B cell (primary cell): Measurements from ENCODE around the gene EPS8L3. TPM values are rescaled to one million over a fixed set of nuclear protein-coding genes. Genes with fewer than 3 reads are reported as not detected.

Source experiments
- ATAC-seq: fragments of 200-7000 bp; cut with Tn5 transposase; one replicate; pipeline ENCODE4 v1.10.0; 2021; ENCODE audit warnings: low read depth, mild to moderate bottlenecking, moderate number of reproducible peaks, moderate library complexity
- CTCF ChIA-PET: fragments of 350-600 bp; sonication (Branson Sonifier 250); formaldehyde crosslinking; loops from one replicate; lab custom pipeline; 2021; ENCODE audit warnings: antibody characterized with exemption, inconsistent platforms; lab: Charles Lee
- POLR2A ChIA-PET: fragments of 350-600 bp; sonication (Branson Sonifier 250); formaldehyde crosslinking; loops from one replicate; lab custom pipeline; 2021; ENCODE audit warnings: antibody characterized with exemption; lab: Charles Lee
- DNase-seq: peaks from one replicate; pipeline ENCODE4 v3.0.0; 2013
- H2AFZ ChIP-seq: 2 replicates; pipeline ENCODE4 v1.6.1; 2012; ENCODE audit warnings: mild to moderate bottlenecking, low read depth, low read length; ENCODE audit not compliant: insufficient read depth, poor library complexity, severe bottlenecking
- H3K27ac ChIP-seq, 2 donors: 1 replicate in 1 of 2; 2 replicates in 1 of 2; pipeline ENCODE4 v1.5.1; 2012 to 2013; ENCODE audit warnings: low read length in 2 of 2, mild to moderate bottlenecking in 2 of 2, moderate library complexity in 1 of 2
- H3K27me3 ChIP-seq, 4 experiments: fragments of 200-600 bp in 1 of 4; sonication (generic) in 1 of 4; replicated peaks in 1 of 4; 1 replicate in 2 of 4; 2 replicates in 2 of 4; pipeline versions ENCODE4 v1.6.1 to v1.7.0; 2013 to 2016; ENCODE audit warnings: low read length in 3 of 4, mild to moderate bottlenecking in 2 of 4, mixed read lengths in 1 of 4, moderate library complexity in 1 of 4; ENCODE audit not compliant: insufficient read depth in 4 of 4, control insufficient read depth in 3 of 4; ENCODE audit errors: control extremely low read depth in 1 of 4
- H3K36me3 ChIP-seq, 2 experiments: replicated peaks in 1 of 2; 1 replicate in 1 of 2; 2 replicates in 1 of 2; pipeline versions ENCODE4 v1.6.1 to v1.7.1; 2013; ENCODE audit warnings: low read length in 1 of 2; ENCODE audit not compliant: insufficient read depth in 2 of 2, control insufficient read depth in 1 of 2; ENCODE audit errors: control extremely low read depth in 1 of 2, extremely low read depth in 1 of 2
- H3K4me1 ChIP-seq, 2 donors: fragments of 200-600 bp in 1 of 2; sonication (generic) in 1 of 2; 1 replicate in 1 of 2; 2 replicates in 1 of 2; pipeline versions ENCODE4 v1.5.1 to v1.6.1; 2013 to 2017; ENCODE audit warnings: low read length in 2 of 2; ENCODE audit not compliant: control insufficient read depth in 2 of 2, insufficient read depth in 2 of 2
- H3K4me2 ChIP-seq: replicated peaks from 2 replicates; pipeline ENCODE3; 2012; ENCODE audit warnings: mild to moderate bottlenecking, low read depth, low read length; ENCODE audit not compliant: poor library complexity, severe bottlenecking
- H3K4me3 ChIP-seq, 5 experiments: fragments of 200-600 bp in 1 of 5; sonication (generic) in 1 of 5; 1 replicate in 3 of 5; 2 replicates in 2 of 5; pipeline versions ENCODE4 v1.5.1 to v1.7.0; 2011 to 2016; ENCODE audit warnings: low read length in 4 of 5, mild to moderate bottlenecking in 4 of 5, low read depth in 2 of 5, control low read depth in 1 of 5, moderate library complexity in 1 of 5; ENCODE audit not compliant: insufficient read depth in 1 of 5; ENCODE audit errors: control extremely low read depth in 1 of 5, extremely low read depth in 1 of 5
- H3K79me2 ChIP-seq: fragments of 200-600 bp; sonication (generic); one replicate; pipeline ENCODE4 v1.6.0; 2016; ENCODE audit warnings: low read length; ENCODE audit not compliant: control insufficient read depth, insufficient read depth
- H3K9ac ChIP-seq: fragments of 200-600 bp; sonication (generic); 2 replicates; pipeline ENCODE4 v1.6.1; 2017; ENCODE audit warnings: mild to moderate bottlenecking, low read length, moderate library complexity
- H3K9me3 ChIP-seq, 3 donors: one replicate each; pipeline versions ENCODE4 v1.6.1 to v1.7.1; 2013; ENCODE audit warnings: low read length in 2 of 3; ENCODE audit not compliant: control insufficient read depth in 2 of 3, insufficient read depth in 1 of 3; ENCODE audit errors: control extremely low read depth in 1 of 3
- H4K20me1 ChIP-seq: 2 replicates; pipeline ENCODE4 v1.6.0; 2012; ENCODE audit warnings: mild to moderate bottlenecking, low read length; ENCODE audit not compliant: insufficient read depth, control insufficient read depth, poor library complexity, severe bottlenecking
- H3K27ac Mint-ChIP-seq: one replicate; pipeline ENCODE4 v1.8.0; 2021; ENCODE audit warnings: mixed read lengths
- H3K27me3 Mint-ChIP-seq: one replicate; pipeline ENCODE4 v1.8.0; 2021; ENCODE audit warnings: mixed read lengths
- H3K4me1 Mint-ChIP-seq: one replicate; pipeline ENCODE4 v1.8.0; 2021; ENCODE audit warnings: mixed read lengths
- H3K4me3 Mint-ChIP-seq: one replicate; pipeline ENCODE4 v1.8.0; 2021; ENCODE audit warnings: mixed read lengths
- H3K9me3 Mint-ChIP-seq: one replicate; pipeline ENCODE4 v1.8.0; 2022; ENCODE audit warnings: mixed read lengths; ENCODE audit not compliant: insufficient read depth
- CTCF ChIP-seq: fragments of 200-600 bp; IDR thresholded peaks from one replicate; pipeline ENCODE4 v1.8.0; 2022; ENCODE audit warnings: antibody characterized with exemption, mild to moderate bottlenecking
- EZH2 ChIP-seq: IDR thresholded peaks from 2 replicates; pipeline ENCODE4 v1.6.1; 2012; ENCODE audit warnings: borderline replicate concordance, low read depth, mild to moderate bottlenecking, moderate library complexity, low read length; ENCODE audit not compliant: insufficient read depth, poor library complexity, severe bottlenecking
- WGBS: methylation state at CpG from one replicate; pipeline ENCODE4 v1.1.5; 2013; ENCODE audit warnings: missing lambda C conversion rate; ENCODE audit not compliant: insufficient coverage; 5-methylcytosine and 5-hydroxymethylcytosine counted together
- intact Hi-C: fragments of 100-400 bp; cut with micrococcal nuclease; formaldehyde crosslinking; loops from one replicate; pipeline ENCODE4 v1.10.0; 2022
- polyA plus RNA-seq: library from polyadenylated mRNA; depleted of rRNA; stranded (reverse); fragments of >200 nt; gene quantifications from 2 replicates; pipeline ENCODE4 v1.2.3, GENCODE V29; 2012
- total RNA-seq, 2 donors: library from RNA; stranded (reverse); fragments of 120-200 nt in 1 of 2; gene quantifications; 1 replicate in 1 of 2; 2 replicates in 1 of 2; pipeline versions ENCODE4 v1.2.3 to v1.2.4, GENCODE V29; 2013 to 2022

The EPS8L3 gene
- total and polyA plus RNA-seq, 2 donors (not counting 1 experiment from before 2014, with no cell fraction given) = not detected

- no peak overlapping the region for H2AFZ ChIP-seq
- DNase-seq (no peak), ATAC-seq (no peak)
- H3K9ac ChIP-seq = no peak overlapping the region
- peaks cover 0 to 16% (median 0%) of the 10 kb centered on the region in 4 experiments for H3K27me3 ChIP-seq
- H4K20me1 ChIP-seq = no peaks in the 10 kb centered on the region
- no peak overlapping the region for H3K4me2 ChIP-seq
- Mint-ChIP-seq H3K4me1 (no peaks in the 10 kb centered on the region), H3K27me3 (peaks cover 15% of the 10 kb centered on the region), H3K9me3 (no peaks in the 10 kb centered on the region), H3K27ac (no peak overlapping the region), H3K4me3 (no peak overlapping the region)
- ChIA-PET POLR2A (no interaction called here), CTCF (interaction anchor here (0.6 to 2.1 kb wide), 2 partner anchors 187 to 705 kb away, joined by 3 to 10 read pairs; partner anchors contain the start of gene AHCYL1)
- H3K79me2 ChIP-seq = no peaks in the 10 kb centered on the region
- no peak for TF ChIP-seq CTCF
- no peak for TF ChIP-seq EZH2
- WGBS = 91% methylated on average over 6 of the region's 7 CpGs
- peaks cover 0 to 6% of the 10 kb centered on the region in 2 donors for H3K4me1 ChIP-seq
- H3K4me3 ChIP-seq = no peak overlapping the region
- no peaks in the 10 kb centered on the region for H3K36me3 ChIP-seq
- H3K9me3 ChIP-seq = no peaks in the 10 kb centered on the region
- intact Hi-C loops = no loop called here
- no peak overlapping the region for H3K27ac ChIP-seq
These were observed 33.0 kb upstream of the EPS8L3 start for GRCh38 chr1:109796484-109797302.
